GM23338 (cell line): ENCODE results near the gene SAC3D1. TPM values are rescaled to one million over a fixed set of nuclear protein-coding genes. Genes with fewer than 3 reads are reported as not detected.

Experiments
- ATAC-seq: fragments of 200-7000 bp; cut with Tn5 transposase; 3 replicates; pipeline ENCODE4 v1.9.1; 2020
- DNase-seq: peaks from one replicate; pipeline ENCODE4 v3.0.0-alpha.2; 2015; ENCODE audit warnings: low spot score
- H2AFZ ChIP-seq: fragments of 200-600 bp; sonication (generic); 2 replicates; pipeline ENCODE4 v1.8.0; 2016; ENCODE audit warnings: antibody characterized with exemption, mild to moderate bottlenecking, moderate library complexity
- H3F3A ChIP-seq: fragments of 200-600 bp; sonication (generic); replicated peaks from 2 replicates; pipeline ENCODE4 v1.8.0; 2017; ENCODE audit warnings: antibody characterized with exemption, mixed run types, low read depth
- H3K27ac ChIP-seq: fragments of 200-600 bp; sonication (generic); 2 replicates; pipeline ENCODE4 v1.6.1; 2016; ENCODE audit warnings: low read depth
- H3K27me3 ChIP-seq: fragments of 200-600 bp; sonication (generic); 2 replicates; pipeline ENCODE4 v1.8.0; 2016; ENCODE audit warnings: mild to moderate bottlenecking, mixed run types, moderate library complexity; ENCODE audit not compliant: insufficient read depth
- H3K36me3 ChIP-seq: fragments of 200-600 bp; sonication (generic); 2 replicates; pipeline ENCODE4 v1.8.0; 2016; ENCODE audit warnings: mild to moderate bottlenecking; ENCODE audit not compliant: insufficient read depth
- H3K4me1 ChIP-seq: fragments of 200-600 bp; sonication (generic); 2 replicates; pipeline ENCODE4 v1.8.0; 2016; ENCODE audit warnings: mild to moderate bottlenecking, moderate library complexity; ENCODE audit not compliant: insufficient read depth
- H3K4me2 ChIP-seq: fragments of 200-600 bp; sonication (generic); 2 replicates; pipeline ENCODE4 v1.7.1; 2017; ENCODE audit warnings: mixed run types
- H3K4me3 ChIP-seq: fragments of 200-600 bp; sonication (generic); 2 replicates; pipeline ENCODE4 v1.6.1; 2016; ENCODE audit warnings: mixed run types
- H3K79me2 ChIP-seq: fragments of 200-600 bp; sonication (generic); replicated peaks from 2 replicates; pipeline ENCODE4 v1.8.0; 2017; ENCODE audit warnings: mild to moderate bottlenecking; ENCODE audit not compliant: insufficient read depth
- H3K9me2 ChIP-seq: fragments of 200-600 bp; sonication (generic); 2 replicates; pipeline ENCODE4 v1.8.0; 2017; ENCODE audit not compliant: insufficient read depth
- H4K20me1 ChIP-seq: fragments of 200-600 bp; sonication (generic); replicated peaks from 2 replicates; pipeline ENCODE4 v1.8.0; 2017; ENCODE audit warnings: mild to moderate bottlenecking; ENCODE audit not compliant: insufficient read depth
- H3K27ac Mint-ChIP-seq: 2 replicates; pipeline ENCODE4 v1.8.0; 2020; ENCODE audit warnings: inconsistent platforms, mild to moderate bottlenecking, moderate library complexity, mixed read lengths
- H3K27me3 Mint-ChIP-seq: 3 replicates; pipeline ENCODE4 v1.8.0; 2022; ENCODE audit warnings: low read depth, mild to moderate bottlenecking, moderate library complexity, mixed read lengths, inconsistent platforms; ENCODE audit not compliant: insufficient read depth, poor library complexity
- H3K36me3 Mint-ChIP-seq: 3 replicates; pipeline ENCODE4 v1.8.0; 2021; ENCODE audit warnings: low read depth, mild to moderate bottlenecking, inconsistent platforms, moderate library complexity, mixed read lengths
- H3K4me1 Mint-ChIP-seq: 3 replicates; pipeline ENCODE4 v1.8.0; 2020; ENCODE audit warnings: mild to moderate bottlenecking, inconsistent platforms, mixed read lengths
- H3K4me3 Mint-ChIP-seq: 3 replicates; pipeline ENCODE4 v1.8.0; 2021; ENCODE audit warnings: moderate library complexity, mild to moderate bottlenecking, inconsistent platforms, mixed read lengths
- H3K9me3 Mint-ChIP-seq: 3 replicates; pipeline ENCODE4 v1.8.0; 2020; ENCODE audit warnings: moderate library complexity, mild to moderate bottlenecking, inconsistent platforms, mixed read lengths
- CREB1 ChIP-seq: fragments of 250-450 bp; sonication (Bioruptor Pico); IDR thresholded peaks from 2 replicates; pipeline ENCODE4 v1.5.0; 2020; ENCODE audit warnings: low read depth, mild to moderate bottlenecking, moderate library complexity
- ZNF114 ChIP-seq: fragments of 250-450 bp; sonication (Bioruptor Pico); IDR thresholded peaks from 2 replicates; pipeline ENCODE4 v1.5.0; 2020; ENCODE audit warnings: mild to moderate bottlenecking, moderate library complexity
- polyA plus RNA-seq: library from polyadenylated mRNA; unstranded; fragments of >200 nt; fragmentation: Nextera tagmentation; extraction: Ambion mirVana; gene quantifications from 2 replicates; pipeline ENCODE4 v1.2.1, GENCODE V29; 2016
- total RNA-seq: library from RNA; depleted of rRNA; stranded (reverse); fragments of >200 nt; shearing (Covaris generic); gene quantifications from 2 replicates; pipeline ENCODE4 v1.2.3, GENCODE V29; 2014
- TF ChIP-seq, protein P1 (sequence below): IDR thresholded peaks from one replicate; pipeline ENCODE4 v1.6.1; 2018; ENCODE audit warnings: antibody characterized with exemption; ENCODE audit not compliant: unreplicated experiment
- TF ChIP-seq, protein P2 (sequence below): fragments of 250-450 bp; sonication (Bioruptor Pico); IDR thresholded peaks from 2 replicates; pipeline ENCODE4 v1.5.0; 2020; ENCODE audit warnings: mild to moderate bottlenecking, moderate library complexity

The SAC3D1 gene
- total and polyA plus RNA-seq, 2 experiments from 2014 or later, result 21.6 to 30.3 TPM

DNA sequence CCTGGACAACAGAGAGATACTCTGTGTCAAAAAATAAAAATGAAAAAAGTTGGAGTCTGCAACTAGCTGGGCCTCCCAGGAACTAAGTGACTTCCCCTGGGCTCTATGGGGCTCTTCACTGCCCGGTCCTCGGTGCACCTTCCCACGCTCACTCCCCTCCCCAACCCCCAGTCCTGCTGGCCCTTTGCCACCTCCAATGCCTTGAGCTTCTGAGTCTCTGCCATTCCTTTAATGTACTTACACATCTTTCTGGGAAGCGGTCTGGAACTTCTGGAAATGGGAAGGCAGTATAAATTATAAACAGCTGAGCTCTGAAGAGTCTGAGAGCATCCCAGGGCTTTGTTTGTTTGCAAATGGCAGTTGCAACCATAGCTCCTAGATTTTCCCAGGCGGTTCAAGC is 38.3 kb upstream of the SAC3D1 start:
- H4K20me1 ChIP-seq, result no peaks in the 10 kb centered on the region
- H3F3A ChIP-seq, result no peaks in the 10 kb centered on the region
- H2AFZ ChIP-seq, result no peak overlapping the region
- ATAC-seq (no peak), DNase-seq (no peak)
- no peak overlapping the region for H3K27ac ChIP-seq
- Mint-ChIP-seq H3K36me3 (no peaks in the 10 kb centered on the region), H3K4me3 (no peak overlapping the region), H3K27ac (no peak overlapping the region), H3K9me3 (no peaks in the 10 kb centered on the region), H3K27me3 (peaks cover 5% of the 10 kb centered on the region), H3K4me1 (peaks cover 4% of the 10 kb centered on the region; the same call in 1 of the 3 replicates)
- H3K4me2 ChIP-seq, result no peak overlapping the region
- no peaks in the 10 kb centered on the region for H3K9me2 ChIP-seq
- no peaks in the 10 kb centered on the region for H3K36me3 ChIP-seq
- TF ChIP-seq ZNF114 (CRISPR knock-in tag) (no peak), CREB1 (CRISPR knock-in tag) (no peak)
- TF ChIP-seq, protein P1, sequence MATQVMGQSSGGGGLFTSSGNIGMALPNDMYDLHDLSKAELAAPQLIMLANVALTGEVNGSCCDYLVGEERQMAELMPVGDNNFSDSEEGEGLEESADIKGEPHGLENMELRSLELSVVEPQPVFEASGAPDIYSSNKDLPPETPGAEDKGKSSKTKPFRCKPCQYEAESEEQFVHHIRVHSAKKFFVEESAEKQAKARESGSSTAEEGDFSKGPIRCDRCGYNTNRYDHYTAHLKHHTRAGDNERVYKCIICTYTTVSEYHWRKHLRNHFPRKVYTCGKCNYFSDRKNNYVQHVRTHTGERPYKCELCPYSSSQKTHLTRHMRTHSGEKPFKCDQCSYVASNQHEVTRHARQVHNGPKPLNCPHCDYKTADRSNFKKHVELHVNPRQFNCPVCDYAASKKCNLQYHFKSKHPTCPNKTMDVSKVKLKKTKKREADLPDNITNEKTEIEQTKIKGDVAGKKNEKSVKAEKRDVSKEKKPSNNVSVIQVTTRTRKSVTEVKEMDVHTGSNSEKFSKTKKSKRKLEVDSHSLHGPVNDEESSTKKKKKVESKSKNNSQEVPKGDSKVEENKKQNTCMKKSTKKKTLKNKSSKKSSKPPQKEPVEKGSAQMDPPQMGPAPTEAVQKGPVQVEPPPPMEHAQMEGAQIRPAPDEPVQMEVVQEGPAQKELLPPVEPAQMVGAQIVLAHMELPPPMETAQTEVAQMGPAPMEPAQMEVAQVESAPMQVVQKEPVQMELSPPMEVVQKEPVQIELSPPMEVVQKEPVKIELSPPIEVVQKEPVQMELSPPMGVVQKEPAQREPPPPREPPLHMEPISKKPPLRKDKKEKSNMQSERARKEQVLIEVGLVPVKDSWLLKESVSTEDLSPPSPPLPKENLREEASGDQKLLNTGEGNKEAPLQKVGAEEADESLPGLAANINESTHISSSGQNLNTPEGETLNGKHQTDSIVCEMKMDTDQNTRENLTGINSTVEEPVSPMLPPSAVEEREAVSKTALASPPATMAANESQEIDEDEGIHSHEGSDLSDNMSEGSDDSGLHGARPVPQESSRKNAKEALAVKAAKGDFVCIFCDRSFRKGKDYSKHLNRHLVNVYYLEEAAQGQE, result no peak
- TF ChIP-seq, protein P2, sequence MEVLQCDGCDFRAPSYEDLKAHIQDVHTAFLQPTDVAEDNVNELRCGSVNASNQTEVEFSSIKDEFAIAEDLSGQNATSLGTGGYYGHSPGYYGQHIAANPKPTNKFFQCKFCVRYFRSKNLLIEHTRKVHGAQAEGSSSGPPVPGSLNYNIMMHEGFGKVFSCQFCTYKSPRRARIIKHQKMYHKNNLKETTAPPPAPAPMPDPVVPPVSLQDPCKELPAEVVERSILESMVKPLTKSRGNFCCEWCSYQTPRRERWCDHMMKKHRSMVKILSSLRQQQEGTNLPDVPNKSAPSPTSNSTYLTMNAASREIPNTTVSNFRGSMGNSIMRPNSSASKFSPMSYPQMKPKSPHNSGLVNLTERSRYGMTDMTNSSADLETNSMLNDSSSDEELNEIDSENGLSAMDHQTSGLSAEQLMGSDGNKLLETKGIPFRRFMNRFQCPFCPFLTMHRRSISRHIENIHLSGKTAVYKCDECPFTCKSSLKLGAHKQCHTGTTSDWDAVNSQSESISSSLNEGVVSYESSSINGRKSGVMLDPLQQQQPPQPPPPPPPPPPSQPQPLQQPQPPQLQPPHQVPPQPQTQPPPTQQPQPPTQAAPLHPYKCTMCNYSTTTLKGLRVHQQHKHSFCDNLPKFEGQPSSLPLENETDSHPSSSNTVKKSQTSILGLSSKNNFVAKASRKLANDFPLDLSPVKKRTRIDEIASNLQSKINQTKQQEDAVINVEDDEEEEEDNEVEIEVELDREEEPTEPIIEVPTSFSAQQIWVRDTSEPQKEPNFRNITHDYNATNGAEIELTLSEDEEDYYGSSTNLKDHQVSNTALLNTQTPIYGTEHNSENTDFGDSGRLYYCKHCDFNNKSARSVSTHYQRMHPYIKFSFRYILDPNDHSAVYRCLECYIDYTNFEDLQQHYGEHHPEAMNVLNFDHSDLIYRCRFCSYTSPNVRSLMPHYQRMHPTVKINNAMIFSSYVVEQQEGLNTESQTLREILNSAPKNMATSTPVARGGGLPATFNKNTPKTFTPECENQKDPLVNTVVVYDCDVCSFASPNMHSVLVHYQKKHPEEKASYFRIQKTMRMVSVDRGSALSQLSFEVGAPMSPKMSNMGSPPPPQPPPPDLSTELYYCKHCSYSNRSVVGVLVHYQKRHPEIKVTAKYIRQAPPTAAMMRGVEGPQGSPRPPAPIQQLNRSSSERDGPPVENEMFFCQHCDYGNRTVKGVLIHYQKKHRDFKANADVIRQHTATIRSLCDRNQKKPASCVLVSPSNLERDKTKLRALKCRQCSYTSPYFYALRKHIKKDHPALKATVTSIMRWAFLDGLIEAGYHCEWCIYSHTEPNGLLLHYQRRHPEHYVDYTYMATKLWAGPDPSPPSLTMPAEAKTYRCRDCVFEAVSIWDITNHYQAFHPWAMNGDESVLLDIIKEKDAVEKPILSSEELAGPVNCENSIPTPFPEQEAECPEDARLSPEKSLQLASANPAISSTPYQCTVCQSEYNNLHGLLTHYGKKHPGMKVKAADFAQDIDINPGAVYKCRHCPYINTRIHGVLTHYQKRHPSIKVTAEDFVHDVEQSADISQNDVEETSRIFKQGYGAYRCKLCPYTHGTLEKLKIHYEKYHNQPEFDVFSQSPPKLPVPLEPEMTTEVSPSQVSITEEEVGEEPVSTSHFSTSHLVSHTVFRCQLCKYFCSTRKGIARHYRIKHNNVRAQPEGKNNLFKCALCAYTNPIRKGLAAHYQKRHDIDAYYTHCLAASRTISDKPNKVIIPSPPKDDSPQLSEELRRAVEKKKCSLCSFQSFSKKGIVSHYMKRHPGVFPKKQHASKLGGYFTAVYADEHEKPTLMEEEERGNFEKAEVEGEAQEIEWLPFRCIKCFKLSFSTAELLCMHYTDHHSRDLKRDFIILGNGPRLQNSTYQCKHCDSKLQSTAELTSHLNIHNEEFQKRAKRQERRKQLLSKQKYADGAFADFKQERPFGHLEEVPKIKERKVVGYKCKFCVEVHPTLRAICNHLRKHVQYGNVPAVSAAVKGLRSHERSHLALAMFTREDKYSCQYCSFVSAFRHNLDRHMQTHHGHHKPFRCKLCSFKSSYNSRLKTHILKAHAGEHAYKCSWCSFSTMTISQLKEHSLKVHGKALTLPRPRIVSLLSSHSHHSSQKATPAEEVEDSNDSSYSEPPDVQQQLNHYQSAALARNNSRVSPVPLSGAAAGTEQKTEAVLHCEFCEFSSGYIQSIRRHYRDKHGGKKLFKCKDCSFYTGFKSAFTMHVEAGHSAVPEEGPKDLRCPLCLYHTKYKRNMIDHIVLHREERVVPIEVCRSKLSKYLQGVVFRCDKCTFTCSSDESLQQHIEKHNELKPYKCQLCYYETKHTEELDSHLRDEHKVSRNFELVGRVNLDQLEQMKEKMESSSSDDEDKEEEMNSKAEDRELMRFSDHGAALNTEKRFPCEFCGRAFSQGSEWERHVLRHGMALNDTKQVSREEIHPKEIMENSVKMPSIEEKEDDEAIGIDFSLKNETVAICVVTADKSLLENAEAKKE, result no peak
- no peaks in the 10 kb centered on the region for H3K27me3 ChIP-seq
- no peak overlapping the region for H3K4me3 ChIP-seq
- no peaks in the 10 kb centered on the region for H3K4me1 ChIP-seq
- H3K79me2 ChIP-seq, result no peaks in the 10 kb centered on the region
